ENCODE results near the gene RABGGTB. TPM values are rescaled to one million over a fixed set of nuclear protein-coding genes. Genes with fewer than 3 reads are reported as not detected.

RABGGTB gene
- total and polyA plus RNA-seq, 9 of the 15 experiments (the other 6 are each of a cell fraction or from before 2014, with no cell fraction given), result 148 to 354 (median 206) TPM

DNA sequence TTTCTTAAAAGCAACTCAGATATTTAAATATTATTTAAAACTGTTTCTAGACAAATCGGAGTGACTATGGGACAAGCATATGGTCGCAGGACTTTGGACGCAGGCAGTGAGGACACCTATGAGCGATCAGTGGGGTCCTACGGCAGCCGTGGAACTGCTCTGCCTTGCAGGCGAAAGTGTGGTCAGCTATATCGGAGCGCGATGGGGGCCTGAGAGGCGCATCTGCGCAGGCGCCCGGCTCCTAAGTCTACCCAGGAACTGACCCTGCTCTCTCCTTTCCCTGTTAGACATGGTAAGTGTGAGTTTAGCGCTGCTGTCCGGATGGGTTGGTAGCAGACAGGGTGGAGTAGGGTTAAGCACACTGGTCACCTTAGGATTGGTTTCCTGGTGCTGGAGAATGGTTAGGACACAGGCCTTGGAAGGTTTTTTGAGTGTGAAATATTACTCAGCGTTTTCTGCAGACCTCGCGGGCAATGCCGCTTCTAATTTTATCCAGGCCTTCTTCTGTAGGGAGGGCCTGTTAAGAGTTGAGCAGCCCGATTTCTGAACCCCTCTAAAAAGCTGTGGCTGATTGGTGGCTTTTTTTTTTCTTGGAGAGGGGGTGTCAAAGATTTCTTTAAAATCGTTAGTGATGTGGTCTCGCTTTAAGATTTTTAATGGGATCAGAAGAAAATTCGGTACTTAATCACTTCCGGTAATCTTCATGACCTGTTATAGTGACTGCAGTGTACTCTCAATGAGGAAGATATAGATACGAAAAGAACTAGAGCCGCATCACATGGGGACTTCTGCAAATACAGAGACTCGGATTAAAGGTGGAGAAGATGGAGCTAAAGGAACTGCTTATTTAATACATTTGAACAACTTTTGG is at the start of gene RABGGTB (continued):
- no peak for TF ChIP-seq ZNF551 (CRISPR knock-in tag; IDR thresholded peaks at IDR 0.05)
- no peak for TF ChIP-seq ZNF57 (CRISPR knock-in tag; IDR thresholded peaks at IDR 0.05)
- no peak for TF ChIP-seq HMG20B (CRISPR knock-in tag; IDR thresholded peaks at IDR 0.05)
- no peak; the same call in 1 of the 2 replicates for TF ChIP-seq PHB (CRISPR knock-in tag; IDR thresholded peaks at IDR 0.05)
- no peak for TF ChIP-seq ZFPM2 (CRISPR knock-in tag; IDR thresholded peaks at IDR 0.05)
- peak; percentile 75 for TF ChIP-seq ETV1 (tag; conservative IDR thresholded peaks at IDR 0.05; ENCODE audit: low read depth)
- TF ChIP-seq HSF4 (CRISPR knock-in tag; IDR thresholded peaks at IDR 0.05; ENCODE audit: borderline replicate concordance), result no peak
- no peak for TF ChIP-seq PHB2 (IDR thresholded peaks at IDR 0.05; ENCODE audit: low read depth)
- TF ChIP-seq POU5F1 (IDR thresholded peaks at IDR 0.05; ENCODE audit: borderline replicate concordance, low read depth, low read length, partially characterized antibody), result no peak
- TF ChIP-seq FOXP1 (CRISPR knock-in tag; IDR thresholded peaks at IDR 0.05), result no peak
- TF ChIP-seq, protein P1, sequence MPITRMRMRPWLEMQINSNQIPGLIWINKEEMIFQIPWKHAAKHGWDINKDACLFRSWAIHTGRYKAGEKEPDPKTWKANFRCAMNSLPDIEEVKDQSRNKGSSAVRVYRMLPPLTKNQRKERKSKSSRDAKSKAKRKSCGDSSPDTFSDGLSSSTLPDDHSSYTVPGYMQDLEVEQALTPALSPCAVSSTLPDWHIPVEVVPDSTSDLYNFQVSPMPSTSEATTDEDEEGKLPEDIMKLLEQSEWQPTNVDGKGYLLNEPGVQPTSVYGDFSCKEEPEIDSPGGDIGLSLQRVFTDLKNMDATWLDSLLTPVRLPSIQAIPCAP (CRISPR knock-in tag; IDR thresholded peaks at IDR 0.05; ENCODE audit: borderline replicate concordance), result no peak
- peak; percentile 90 for TF ChIP-seq ZNF316 (IDR thresholded peaks at IDR 0.05)
- TF ChIP-seq MCM2 (IDR thresholded peaks at IDR 0.05; ENCODE audit: low read depth), result no peak
- TF ChIP-seq NFIC (IDR thresholded peaks at IDR 0.05), result peak; percentile 45; the same call in 1 of the 2 replicates
- no peak for TF ChIP-seq SRSF3 (IDR thresholded peaks at IDR 0.05; ENCODE audit: insufficient read depth, low read length)
- TF ChIP-seq, protein P2, sequence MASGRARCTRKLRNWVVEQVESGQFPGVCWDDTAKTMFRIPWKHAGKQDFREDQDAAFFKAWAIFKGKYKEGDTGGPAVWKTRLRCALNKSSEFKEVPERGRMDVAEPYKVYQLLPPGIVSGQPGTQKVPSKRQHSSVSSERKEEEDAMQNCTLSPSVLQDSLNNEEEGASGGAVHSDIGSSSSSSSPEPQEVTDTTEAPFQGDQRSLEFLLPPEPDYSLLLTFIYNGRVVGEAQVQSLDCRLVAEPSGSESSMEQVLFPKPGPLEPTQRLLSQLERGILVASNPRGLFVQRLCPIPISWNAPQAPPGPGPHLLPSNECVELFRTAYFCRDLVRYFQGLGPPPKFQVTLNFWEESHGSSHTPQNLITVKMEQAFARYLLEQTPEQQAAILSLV (tag; IDR thresholded peaks at IDR 0.05), result no peak
- no peak for TF ChIP-seq ZNF347 (CRISPR knock-in tag; IDR thresholded peaks at IDR 0.05; ENCODE audit: low read depth)
- no peak for TF ChIP-seq NUFIP1 (IDR thresholded peaks at IDR 0.05; ENCODE audit: partially characterized antibody)
- TF ChIP-seq, protein P3, sequence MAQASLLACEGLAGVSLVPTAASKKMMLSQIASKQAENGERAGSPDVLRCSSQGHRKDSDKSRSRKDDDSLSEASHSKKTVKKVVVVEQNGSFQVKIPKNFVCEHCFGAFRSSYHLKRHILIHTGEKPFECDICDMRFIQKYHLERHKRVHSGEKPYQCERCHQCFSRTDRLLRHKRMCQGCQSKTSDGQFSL (CRISPR knock-in tag; IDR thresholded peaks at IDR 0.05), result no peak
- TF ChIP-seq, protein P3 (tag; IDR thresholded peaks at IDR 0.05), result no peak
- peak; percentile 47; the same call in 1 of the 2 replicates for TF ChIP-seq RB1 (IDR thresholded peaks at IDR 0.05; ENCODE audit: low read depth)
- no peak for TF ChIP-seq ZNF764 (CRISPR knock-in tag; IDR thresholded peaks at IDR 0.05; ENCODE audit: low read depth)
- TF ChIP-seq POLR2B (IDR thresholded peaks at IDR 0.05; ENCODE audit: low read depth, partially characterized antibody), result peak; percentile 99
- no peak for TF ChIP-seq E2F3 (CRISPR knock-in tag; IDR thresholded peaks at IDR 0.05)
- TF ChIP-seq, protein P4, sequence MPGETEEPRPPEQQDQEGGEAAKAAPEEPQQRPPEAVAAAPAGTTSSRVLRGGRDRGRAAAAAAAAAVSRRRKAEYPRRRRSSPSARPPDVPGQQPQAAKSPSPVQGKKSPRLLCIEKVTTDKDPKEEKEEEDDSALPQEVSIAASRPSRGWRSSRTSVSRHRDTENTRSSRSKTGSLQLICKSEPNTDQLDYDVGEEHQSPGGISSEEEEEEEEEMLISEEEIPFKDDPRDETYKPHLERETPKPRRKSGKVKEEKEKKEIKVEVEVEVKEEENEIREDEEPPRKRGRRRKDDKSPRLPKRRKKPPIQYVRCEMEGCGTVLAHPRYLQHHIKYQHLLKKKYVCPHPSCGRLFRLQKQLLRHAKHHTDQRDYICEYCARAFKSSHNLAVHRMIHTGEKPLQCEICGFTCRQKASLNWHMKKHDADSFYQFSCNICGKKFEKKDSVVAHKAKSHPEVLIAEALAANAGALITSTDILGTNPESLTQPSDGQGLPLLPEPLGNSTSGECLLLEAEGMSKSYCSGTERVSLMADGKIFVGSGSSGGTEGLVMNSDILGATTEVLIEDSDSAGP (CRISPR knock-in tag; IDR thresholded peaks at IDR 0.05), result no peak
- TF ChIP-seq HOXB6 (CRISPR knock-in tag; IDR thresholded peaks at IDR 0.05; ENCODE audit: borderline replicate concordance), result no peak

All from K562 (cell line).